Measurements from ENCODE around the gene HOXB6.

GRCh38 chr17:48553190-48553547 lies 51.6 kb downstream of the HOXB6 start:
- TF ChIP-seq CTCF (IDR thresholded peaks at IDR 0.05) (no peak), POLR2A (IDR thresholded peaks at IDR 0.05) (no peak), POLR2AphosphoS5 (IDR thresholded peaks at IDR 0.05) (no peak)

Data from upper lobe of left lung (tissue), 4 donors.